Vagina (tissue), 2 donors: ENCODE measurements around the gene ANO8.

Experiments used
- POLR2A ChIP-seq, 2 donors: fragments of 450-650 bp; IDR thresholded peaks; one replicate each; pipeline ENCODE4 v1.6.1; 2017; ENCODE audit warnings: antibody characterized with exemption in 2 of 2, mild to moderate bottlenecking in 2 of 2, moderate library complexity in 2 of 2
- POLR2AphosphoS5 ChIP-seq, 2 donors: sonication (generic); formaldehyde crosslinking; IDR thresholded peaks; one replicate each; pipeline ENCODE4 v1.9.0; 2017; ENCODE audit warnings: antibody characterized with exemption in 2 of 2, mild to moderate bottlenecking in 2 of 2, low read depth in 1 of 2; ENCODE audit not compliant: insufficient read depth in 1 of 2
- TF ChIP-seq, protein P1 (sequence below), 3 experiments: fragments of 450-650 bp in 2 of 3; fragments of 200-600 bp in 1 of 3; sonication (generic) in 1 of 3; IDR thresholded peaks; one replicate each; pipeline ENCODE4 v1.5.1; 2017 to 2019; ENCODE audit warnings: antibody characterized with exemption in 3 of 3, mild to moderate bottlenecking in 2 of 3, moderate library complexity in 2 of 3

DNA sequence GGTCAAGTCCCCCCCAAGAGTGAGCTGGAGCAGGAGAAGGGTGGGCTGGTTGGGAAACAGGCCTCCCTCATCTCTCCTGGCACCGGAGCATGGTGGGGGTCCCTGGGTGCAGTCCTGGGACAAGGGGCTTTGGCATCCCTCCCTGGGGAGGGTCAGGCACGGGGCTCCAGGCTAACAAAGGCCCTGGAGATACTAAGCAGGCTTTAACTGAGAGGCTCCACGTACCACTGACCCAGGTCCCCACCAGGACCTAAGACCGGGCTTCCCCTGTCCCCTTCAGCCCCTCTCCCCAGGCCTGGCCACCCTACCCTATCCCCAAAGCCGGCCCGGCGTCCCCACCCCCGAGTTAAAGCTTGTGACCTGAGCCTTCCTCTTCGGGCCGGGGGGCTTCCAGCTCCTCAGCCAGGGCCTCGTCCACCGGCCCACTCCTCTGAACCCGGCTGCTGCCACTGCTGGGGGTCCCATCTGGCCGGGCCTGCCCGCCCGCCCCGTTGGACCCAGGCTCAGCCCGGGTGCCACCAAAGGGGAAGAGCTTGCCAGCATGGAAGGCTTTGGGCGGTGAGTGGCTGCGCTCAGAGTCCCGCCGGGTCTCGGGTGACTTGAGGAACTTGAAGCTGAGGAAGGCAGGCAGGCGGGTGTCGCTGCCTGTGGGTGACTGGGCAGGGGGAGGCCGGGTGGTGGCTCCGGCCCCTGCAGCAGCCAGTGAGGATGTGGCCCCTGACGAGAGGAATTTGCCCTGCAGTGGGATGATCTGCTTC, 10.1 kb downstream of the ANO8 start:
- TF ChIP-seq POLR2AphosphoS5 (IDR thresholded peaks at IDR 0.05; ENCODE audit: insufficient read depth in 1 of 2, low read depth in 1 of 2) (no peak), POLR2A (IDR thresholded peaks at IDR 0.05) (no peak)
- TF ChIP-seq, protein P1, sequence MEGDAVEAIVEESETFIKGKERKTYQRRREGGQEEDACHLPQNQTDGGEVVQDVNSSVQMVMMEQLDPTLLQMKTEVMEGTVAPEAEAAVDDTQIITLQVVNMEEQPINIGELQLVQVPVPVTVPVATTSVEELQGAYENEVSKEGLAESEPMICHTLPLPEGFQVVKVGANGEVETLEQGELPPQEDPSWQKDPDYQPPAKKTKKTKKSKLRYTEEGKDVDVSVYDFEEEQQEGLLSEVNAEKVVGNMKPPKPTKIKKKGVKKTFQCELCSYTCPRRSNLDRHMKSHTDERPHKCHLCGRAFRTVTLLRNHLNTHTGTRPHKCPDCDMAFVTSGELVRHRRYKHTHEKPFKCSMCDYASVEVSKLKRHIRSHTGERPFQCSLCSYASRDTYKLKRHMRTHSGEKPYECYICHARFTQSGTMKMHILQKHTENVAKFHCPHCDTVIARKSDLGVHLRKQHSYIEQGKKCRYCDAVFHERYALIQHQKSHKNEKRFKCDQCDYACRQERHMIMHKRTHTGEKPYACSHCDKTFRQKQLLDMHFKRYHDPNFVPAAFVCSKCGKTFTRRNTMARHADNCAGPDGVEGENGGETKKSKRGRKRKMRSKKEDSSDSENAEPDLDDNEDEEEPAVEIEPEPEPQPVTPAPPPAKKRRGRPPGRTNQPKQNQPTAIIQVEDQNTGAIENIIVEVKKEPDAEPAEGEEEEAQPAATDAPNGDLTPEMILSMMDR (IDR thresholded peaks at IDR 0.05) = no peak
